CD4-positive, alpha-beta T cell (primary cell): ENCODE data around the gene TMEM203. TPM values are rescaled to one million over a fixed set of nuclear protein-coding genes. Genes with fewer than 3 reads are reported as not detected.

Source experiments
- ATAC-seq: fragments of 200-7000 bp; cut with Tn5 transposase; one replicate; pipeline ENCODE4 v1.10.0; 2022; ENCODE audit warnings: mild to moderate bottlenecking; ENCODE audit not compliant: poor library complexity
- CTCF ChIA-PET: fragments of 350-600 bp; sonication (Branson Sonifier 250); formaldehyde crosslinking; loops from one replicate; lab custom pipeline; 2021; ENCODE audit warnings: antibody characterized with exemption, inconsistent platforms; lab: Charles Lee
- POLR2A ChIA-PET: fragments of 350-600 bp; sonication (Branson Sonifier 250); formaldehyde crosslinking; loops from one replicate; lab custom pipeline; 2021; ENCODE audit warnings: antibody characterized with exemption, inconsistent platforms; lab: Charles Lee
- DNase-seq, 14 experiments: peaks; one replicate each; pipeline ENCODE4 v3.0.0-alpha.2; 2013 to 2020; ENCODE audit warnings: mixed read lengths in 2 of 14
- H3K27ac ChIP-seq, 2 donors: one replicate each; pipeline versions ENCODE4 v1.5.1 to v1.7.0; 2013; ENCODE audit warnings: low read length in 2 of 2, low read depth in 1 of 2, mild to moderate bottlenecking in 1 of 2
- H3K27me3 ChIP-seq, 2 experiments: 1 replicate in 1 of 2; 2 replicates in 1 of 2; pipeline versions ENCODE4 v1.6.1 to v1.7.0; 2013; ENCODE audit warnings: low read length in 2 of 2, control low read depth in 1 of 2, mild to moderate bottlenecking in 1 of 2, moderate library complexity in 1 of 2; ENCODE audit not compliant: insufficient read depth in 2 of 2, control insufficient read depth in 1 of 2
- H3K36me3 ChIP-seq: one replicate; pipeline ENCODE4 v1.6.1; 2013; ENCODE audit warnings: low read length, control low read depth; ENCODE audit not compliant: insufficient read depth
- H3K4me1 ChIP-seq: one replicate; pipeline ENCODE4 v1.6.1; 2013; ENCODE audit warnings: low read length, control low read depth; ENCODE audit not compliant: insufficient read depth
- H3K4me3 ChIP-seq: one replicate; pipeline ENCODE4 v1.5.1; 2013; ENCODE audit warnings: mild to moderate bottlenecking, low read length, moderate library complexity
- H3K9me3 ChIP-seq, 2 experiments: 1 replicate in 1 of 2; 2 replicates in 1 of 2; pipeline versions ENCODE4 v1.6.1 to v1.7.0; 2013; ENCODE audit warnings: low read length in 2 of 2, mild to moderate bottlenecking in 2 of 2, control low read depth in 1 of 2, moderate library complexity in 1 of 2; ENCODE audit not compliant: control insufficient read depth in 1 of 2, insufficient read depth in 1 of 2
- H3K27ac Mint-ChIP-seq: one replicate; pipeline ENCODE4 v1.8.0; 2020; ENCODE audit warnings: mixed read lengths
- H3K27me3 Mint-ChIP-seq: one replicate; pipeline ENCODE4 v1.8.0; 2021; ENCODE audit warnings: mixed read lengths
- H3K36me3 Mint-ChIP-seq: one replicate; pipeline ENCODE4 v1.8.0; 2021; ENCODE audit warnings: low read depth, mixed read lengths
- H3K4me1 Mint-ChIP-seq: one replicate; pipeline ENCODE4 v1.8.0; 2021; ENCODE audit warnings: low read depth, mixed read lengths
- H3K4me3 Mint-ChIP-seq: one replicate; pipeline ENCODE4 v1.8.0; 2020; ENCODE audit warnings: mild to moderate bottlenecking, mixed read lengths
- H3K9me3 Mint-ChIP-seq: one replicate; pipeline ENCODE4 v1.8.0; 2020; ENCODE audit warnings: mixed read lengths
- CTCF ChIP-seq: fragments of 200-600 bp; IDR thresholded peaks from one replicate; pipeline ENCODE4 v1.8.0; 2022; ENCODE audit warnings: antibody characterized with exemption, mild to moderate bottlenecking
- intact Hi-C, 2 experiments: fragments of 100-400 bp; cut with DNase I in 1 of 2; cut with micrococcal nuclease in 1 of 2; formaldehyde crosslinking; loops; one replicate each; pipeline versions ENCODE4 v1.15.1 to v1.9.0; 2023 to 2025; cut with DNase I, micrococcal nuclease
- total RNA-seq, 174 experiments: library from RNA in 2 of 174; stranded (reverse) in 2 of 174; gene quantifications; one replicate each; pipeline ENCODE4 v1.2.3 and lab custom pipeline; 2021 to 2026

The TMEM203 gene
- total RNA-seq, 2 experiments from 2014 or later: 18.2 to 18.7 TPM

- ChIA-PET CTCF (no interaction called here), POLR2A (interaction anchor here (0.7 to 2.2 kb wide), 3 partner anchors 14 to 73 kb away, joined by 3 to 9 read pairs (median 3); partner anchors contain the start of gene SSNA1)
- Histone ChIP-seq H3K9me3 (peaks cover 0 to 6% of the 10 kb centered on the region in 2 experiments), H3K36me3 (peaks cover 2% of the 10 kb centered on the region), H3K27ac (no peak overlapping the region), H3K4me1 (peaks cover 65% of the 10 kb centered on the region), H3K27me3 (no peaks in the 10 kb centered on the region), H3K4me3 (no peak overlapping the region)
- Mint-ChIP-seq H3K36me3 (peaks cover 13% of the 10 kb centered on the region), H3K4me1 (peaks cover 44% of the 10 kb centered on the region), H3K27me3 (no peaks in the 10 kb centered on the region), H3K27ac (peak overlapping the region; percentile 58), H3K4me3 (peak overlapping the region; percentile 60), H3K9me3 (no peaks in the 10 kb centered on the region)
- intact Hi-C loops: no loop called here
- ATAC-seq (no peak), DNase-seq (no peak)
- no peak for TF ChIP-seq CTCF
Measured at GRCh38 chr9:137202966-137203365, 2.5 kb downstream of the TMEM203 start.

GRCh38 chr9:137201205-137201868 is 4.1 kb downstream of the TMEM203 start:
- no peak for TF ChIP-seq CTCF
- Histone ChIP-seq H3K4me3 (peak overlapping the region; percentile 87), H3K4me1 (peaks cover 56% of the 10 kb centered on the region), H3K27ac (peak overlapping the region; percentile 72 to 76), H3K9me3 (peaks cover 0 to 6% of the 10 kb centered on the region in 2 experiments), H3K27me3 (no peaks in the 10 kb centered on the region), H3K36me3 (peaks cover 2% of the 10 kb centered on the region)
- peaks cover 5% of the 10 kb centered on the region for H3K36me3 Mint-ChIP-seq
- DNase-seq (no peak), ATAC-seq (no peak)
- no peaks in the 10 kb centered on the region for H3K9me3 Mint-ChIP-seq
- H3K27me3 Mint-ChIP-seq: no peaks in the 10 kb centered on the region
- ChIA-PET POLR2A (interaction anchor here (0.7 to 2.5 kb wide), 12 partner anchors 9 to 315 kb away, joined by 4 to 39 read pairs (median 8); partner anchors contain the start of genes ANAPC2, MAN1B1, NELFB and RNF208), CTCF (interaction anchor here (0.6 to 1.4 kb wide), 7 partner anchors 12 to 134 kb away, joined by 3 to 9 read pairs (median 4); partner anchors contain the start of genes ANAPC2, RNF224 and SSNA1)
- intact Hi-C loops: loop anchor here (1.0 to 2.0 kb wide), 2 partner anchors 21 to 22 kb away; partner anchors contain the start of gene RNF208 (in 1 of the 2)
- peaks cover 31% of the 10 kb centered on the region for H3K4me1 Mint-ChIP-seq
- peak overlapping the region; percentile 93 for H3K4me3 Mint-ChIP-seq
- H3K27ac Mint-ChIP-seq: peak overlapping the region; percentile 84

- Histone ChIP-seq H3K36me3 (peaks cover 2% of the 10 kb centered on the region), H3K9me3 (peaks cover 0 to 6% of the 10 kb centered on the region in 2 experiments), H3K27ac (peak within 1 kb of the TSS; percentile 72 to 76), H3K4me1 (peaks cover 48% of the 10 kb centered on the region), H3K27me3 (no peaks in the 10 kb centered on the region), H3K4me3 (peak within 1 kb of the TSS; percentile 87)
- no peaks in the 10 kb centered on the region for H3K27me3 Mint-ChIP-seq
- H3K4me1 Mint-ChIP-seq: peaks cover 23% of the 10 kb centered on the region
- peak; percentile 93 to 99 (median 98) for DNase-seq
- CTCF ChIA-PET: interaction anchor here (0.6 to 1.4 kb wide), 7 partner anchors 11 to 133 kb away, joined by 3 to 9 read pairs (median 4); partner anchors contain the start of genes ANAPC2, RNF224 and SSNA1
- intact Hi-C loops: loop anchor here (1.0 to 2.0 kb wide), 2 partner anchors 22 to 23 kb away; partner anchors contain the start of gene RNF208 (in 1 of the 2)
- TF ChIP-seq CTCF: no peak
- peak within 1 kb of the TSS; percentile 93 for H3K4me3 Mint-ChIP-seq
- peaks cover 5% of the 10 kb centered on the region for H3K36me3 Mint-ChIP-seq
- no peaks in the 10 kb centered on the region for H3K9me3 Mint-ChIP-seq
- peak; percentile 94 for ATAC-seq
- peak within 1 kb of the TSS; percentile 84 for H3K27ac Mint-ChIP-seq
- POLR2A ChIA-PET: interaction anchor here (0.6 to 2.5 kb wide), 13 partner anchors 8 to 662 kb away, joined by 3 to 39 read pairs (median 6); partner anchors contain the start of genes ANAPC2, MAN1B1, NELFB and RNF208
Measured at GRCh38 chr9:137200311-137201204, 4.9 kb downstream of the TMEM203 start, which contains the start of gene TPRN. TPRN (minus strand) TSS chr9:137200741; CDS start chr9:137200711, 30 bp downstream.
